SK-N-SH (cell line): ENCODE measurements around the gene TRIML1.

Experiments
- EP300 ChIP-seq, 2 experiments: IDR thresholded peaks; 2 replicates each; pipeline versions ENCODE4 v1.4.0 to v1.6.1; 2012; ENCODE audit warnings: borderline replicate concordance in 1 of 2, low read depth in 1 of 2, low read length in 1 of 2
- POLR2AphosphoS5 ChIP-seq: IDR thresholded peaks from 2 replicates; pipeline ENCODE4 v1.6.1; 2012; ENCODE audit warnings: low read depth, low read length
- RAD21 ChIP-seq: IDR thresholded peaks from 2 replicates; pipeline ENCODE4 v1.6.1; 2012; ENCODE audit warnings: mild to moderate bottlenecking, low read length
- RFX5 ChIP-seq: IDR thresholded peaks from 2 replicates; pipeline ENCODE4 v1.6.1; 2012; ENCODE audit warnings: mild to moderate bottlenecking, improper control_type of control experiment, low read length
- TEAD4 ChIP-seq: IDR thresholded peaks from 2 replicates; pipeline ENCODE4 v1.4.0; 2012; ENCODE audit warnings: mild to moderate bottlenecking, borderline replicate concordance; ENCODE audit not compliant: insufficient read depth
- YY1 ChIP-seq: IDR thresholded peaks from 2 replicates; pipeline ENCODE4 v1.4.0; 2012; ENCODE audit warnings: low read depth, mild to moderate bottlenecking
- TF ChIP-seq, protein P1 (sequence below): fragments of 200-600 bp; sonication (generic); IDR thresholded peaks from 2 replicates; pipeline ENCODE4 v1.6.1; 2017; ENCODE audit warnings: antibody characterized with exemption, mild to moderate bottlenecking, moderate library complexity
- TF ChIP-seq, protein P2 (sequence below): IDR thresholded peaks from 2 replicates; pipeline ENCODE4; 2012
- TF ChIP-seq, protein P3 (sequence below): fragments of 150-350 bp; IDR thresholded peaks from 2 replicates; pipeline ENCODE4 v1.6.1; 2016; ENCODE audit warnings: mild to moderate bottlenecking, low read depth, low read length

DNA sequence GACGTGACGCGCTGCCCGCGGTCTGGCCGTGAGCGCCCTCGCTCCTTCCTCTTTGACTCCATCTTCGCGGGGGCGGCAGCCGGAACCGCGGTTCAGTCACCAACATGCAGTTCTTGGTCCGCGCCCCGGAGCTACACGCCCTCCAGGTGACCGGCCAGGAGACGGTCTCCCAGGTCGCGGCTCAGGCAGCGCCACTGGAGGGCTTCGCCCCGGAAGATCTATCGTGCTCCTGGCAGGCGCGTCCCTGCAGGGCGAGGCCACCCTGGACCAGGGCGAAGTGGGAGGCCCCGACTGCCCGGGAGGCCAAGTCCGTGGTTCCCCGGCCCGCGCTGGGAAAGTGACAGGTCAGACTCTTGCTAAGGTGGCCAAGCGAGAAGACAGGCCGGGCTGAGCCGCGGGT is 32.8 kb upstream of the TRIML1 start:
- TF ChIP-seq, protein P1, sequence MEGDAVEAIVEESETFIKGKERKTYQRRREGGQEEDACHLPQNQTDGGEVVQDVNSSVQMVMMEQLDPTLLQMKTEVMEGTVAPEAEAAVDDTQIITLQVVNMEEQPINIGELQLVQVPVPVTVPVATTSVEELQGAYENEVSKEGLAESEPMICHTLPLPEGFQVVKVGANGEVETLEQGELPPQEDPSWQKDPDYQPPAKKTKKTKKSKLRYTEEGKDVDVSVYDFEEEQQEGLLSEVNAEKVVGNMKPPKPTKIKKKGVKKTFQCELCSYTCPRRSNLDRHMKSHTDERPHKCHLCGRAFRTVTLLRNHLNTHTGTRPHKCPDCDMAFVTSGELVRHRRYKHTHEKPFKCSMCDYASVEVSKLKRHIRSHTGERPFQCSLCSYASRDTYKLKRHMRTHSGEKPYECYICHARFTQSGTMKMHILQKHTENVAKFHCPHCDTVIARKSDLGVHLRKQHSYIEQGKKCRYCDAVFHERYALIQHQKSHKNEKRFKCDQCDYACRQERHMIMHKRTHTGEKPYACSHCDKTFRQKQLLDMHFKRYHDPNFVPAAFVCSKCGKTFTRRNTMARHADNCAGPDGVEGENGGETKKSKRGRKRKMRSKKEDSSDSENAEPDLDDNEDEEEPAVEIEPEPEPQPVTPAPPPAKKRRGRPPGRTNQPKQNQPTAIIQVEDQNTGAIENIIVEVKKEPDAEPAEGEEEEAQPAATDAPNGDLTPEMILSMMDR, result no peak
- no peak for TF ChIP-seq EP300 (IDR thresholded peaks at IDR 0.05; ENCODE audit: borderline replicate concordance in 1 of 2, low read depth in 1 of 2, low read length in 1 of 2)
- TF ChIP-seq, protein P2, sequence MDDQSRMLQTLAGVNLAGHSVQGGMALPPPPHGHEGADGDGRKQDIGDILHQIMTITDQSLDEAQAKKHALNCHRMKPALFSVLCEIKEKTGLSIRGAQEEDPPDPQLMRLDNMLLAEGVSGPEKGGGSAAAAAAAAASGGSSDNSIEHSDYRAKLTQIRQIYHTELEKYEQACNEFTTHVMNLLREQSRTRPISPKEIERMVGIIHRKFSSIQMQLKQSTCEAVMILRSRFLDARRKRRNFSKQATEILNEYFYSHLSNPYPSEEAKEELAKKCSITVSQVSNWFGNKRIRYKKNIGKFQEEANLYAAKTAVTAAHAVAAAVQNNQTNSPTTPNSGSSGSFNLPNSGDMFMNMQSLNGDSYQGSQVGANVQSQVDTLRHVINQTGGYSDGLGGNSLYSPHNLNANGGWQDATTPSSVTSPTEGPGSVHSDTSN, result no peak
- no peak for TF ChIP-seq POLR2AphosphoS5
- TF ChIP-seq, protein P3, sequence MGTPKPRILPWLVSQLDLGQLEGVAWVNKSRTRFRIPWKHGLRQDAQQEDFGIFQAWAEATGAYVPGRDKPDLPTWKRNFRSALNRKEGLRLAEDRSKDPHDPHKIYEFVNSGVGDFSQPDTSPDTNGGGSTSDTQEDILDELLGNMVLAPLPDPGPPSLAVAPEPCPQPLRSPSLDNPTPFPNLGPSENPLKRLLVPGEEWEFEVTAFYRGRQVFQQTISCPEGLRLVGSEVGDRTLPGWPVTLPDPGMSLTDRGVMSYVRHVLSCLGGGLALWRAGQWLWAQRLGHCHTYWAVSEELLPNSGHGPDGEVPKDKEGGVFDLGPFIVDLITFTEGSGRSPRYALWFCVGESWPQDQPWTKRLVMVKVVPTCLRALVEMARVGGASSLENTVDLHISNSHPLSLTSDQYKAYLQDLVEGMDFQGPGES, result no peak
- TF ChIP-seq TEAD4, result no peak
- no peak for TF ChIP-seq RAD21
- TF ChIP-seq RFX5, result no peak
- no peak for TF ChIP-seq YY1
